Heart right ventricle (tissue), 16 donors: ENCODE measurements around the gene PAX4. TPM values are rescaled to one million over a fixed set of nuclear protein-coding genes. Genes with fewer than 3 reads are reported as not detected.
"Not testable (repeated sequence)": the region's sequence is repeated elsewhere in the genome, so short reads cannot be mapped to it uniquely, and the experiment has no call there.

Source experiments
- ATAC-seq, 8 donors: fragments of 200-7000 bp; cut with Tn5 transposase; one replicate each; pipeline ENCODE4 v1.9.1; 2020; ENCODE audit warnings: mild to moderate bottlenecking in 8 of 8, moderate library complexity in 8 of 8, moderate number of reproducible peaks in 1 of 8
- DNase-seq, 2 donors: peaks; one replicate each; pipeline ENCODE4 v3.0.0-alpha.2; 2020
- H3K27ac ChIP-seq, 10 donors: fragments of 200-600 bp; sonication (generic) in 2 of 10; one replicate each; pipeline versions ENCODE4 v1.5.0 to v1.8.0; 2020 to 2022; ENCODE audit warnings: mild to moderate bottlenecking in 3 of 10
- H3K27me3 ChIP-seq, 7 donors: fragments of 200-600 bp; one replicate each; pipeline ENCODE4 v1.8.0; 2021 to 2022; ENCODE audit warnings: mild to moderate bottlenecking in 2 of 7
- H3K36me3 ChIP-seq, 9 donors: fragments of 200-600 bp; sonication (generic) in 1 of 9; one replicate each; pipeline versions ENCODE4 v1.5.0 to v1.8.0; 2020 to 2022; ENCODE audit warnings: mild to moderate bottlenecking in 2 of 9
- H3K4me1 ChIP-seq, 9 donors: fragments of 200-600 bp; sonication (generic) in 1 of 9; one replicate each; pipeline versions ENCODE4 v1.5.0 to v1.8.0; 2020 to 2022; ENCODE audit warnings: mild to moderate bottlenecking in 4 of 9
- H3K4me3 ChIP-seq, 10 donors: fragments of 200-600 bp; sonication (generic) in 2 of 10; one replicate each; pipeline versions ENCODE4 v1.5.0 to v1.8.0; 2020 to 2022; ENCODE audit warnings: mild to moderate bottlenecking in 7 of 10, moderate library complexity in 2 of 10
- H3K9me3 ChIP-seq, 11 donors: fragments of 200-600 bp in 10 of 11; sonication (generic) in 2 of 11; one replicate each; pipeline versions ENCODE4 v1.5.0 to v1.8.0; 2013 to 2022; ENCODE audit warnings: mild to moderate bottlenecking in 2 of 11, control low read depth in 1 of 11, moderate library complexity in 1 of 11
- WGBS, 2 donors: extraction: QIAGEN DNeasy Blood & Tissue Kit; methylation state at CpG; one replicate each; pipeline ENCODE4 v1.1.7; 2013; ENCODE audit warnings: inconsistent platforms in 1 of 2; 5-methylcytosine and 5-hydroxymethylcytosine counted together
- intact Hi-C, 10 donors: fragments of 100-400 bp; cut with DNase I; formaldehyde crosslinking; loops; one replicate each; pipeline versions ENCODE4 v1.11.1 to v1.14.2; 2022
- polyA plus RNA-seq, 2 donors: library from polyadenylated mRNA; stranded (reverse); fragments of 200-250 nt; gene quantifications; one replicate each; pipeline ENCODE4 v1.2.3, GENCODE V29; 2013
- total RNA-seq, 10 donors: library from RNA; stranded (reverse); fragmentation: NEBNext Ultra II Directional in 3 of 10; extraction: Animal tissue kit (Norgen Biotek cat#: 25700) in 3 of 10; gene quantifications; one replicate each; pipeline versions ENCODE4 v1.2.1 to v1.2.4, GENCODE V29; 2021 to 2023
- TF ChIP-seq, protein P1 (sequence below), 9 donors: fragments of 200-600 bp; sonication (generic) in 2 of 9; IDR thresholded peaks; one replicate each; pipeline versions ENCODE4 v1.5.0 to v1.8.0; 2021 to 2022; ENCODE audit warnings: antibody characterized with exemption in 9 of 9, mild to moderate bottlenecking in 5 of 9, moderate library complexity in 1 of 9
- donor health status: Arrhythmogenic right ventricular cardiomyopathy.
- donor health status: ischemic (EF 13 %, LVEDD 7.1; RV severe dilation, severe dysfunction).
- donor health status: healthy with polysubstance abuse.
- donor health status: DM: no; HTN: yes; CAD: no.
- donor health status: DM: no; HTN: no; CAD: no.
- donor health status: ischemic (EF 25% LVEDD 6.9; RV normal size, moderate dysfunction).
- donor health status: ischemic (EF 25% LVEDD 5.7; RV mildly dilated, moderate dysfunction).
- donor health status: healthy.
- donor health status: DM: yes; HTN: yes; CAD: no.
- donor health status: Ischemic cardiomyopathy.
- donor health status: ischemic (EF 35%, LVEDD 5.7; RV mildly dilated, moderate dysfunction).
- donor health status: nonischemic (EF 11% LVEDD 7.7; RV severe dilation, severe dysfunction).
- donor health status: DM: yes; HTN: yes; CAD: no.
- donor health status: PGD.
- donor health status: ischemic (EF 29% LVEDD 5.4; RV normal size, mild dysfunction).
- donor health status: nonischemic (EF 23%, LVEDD 6.1; RV moderate dilation, normal function).

The PAX4 gene
- total and polyA plus RNA-seq, 12 donors, result not detected

DNA sequence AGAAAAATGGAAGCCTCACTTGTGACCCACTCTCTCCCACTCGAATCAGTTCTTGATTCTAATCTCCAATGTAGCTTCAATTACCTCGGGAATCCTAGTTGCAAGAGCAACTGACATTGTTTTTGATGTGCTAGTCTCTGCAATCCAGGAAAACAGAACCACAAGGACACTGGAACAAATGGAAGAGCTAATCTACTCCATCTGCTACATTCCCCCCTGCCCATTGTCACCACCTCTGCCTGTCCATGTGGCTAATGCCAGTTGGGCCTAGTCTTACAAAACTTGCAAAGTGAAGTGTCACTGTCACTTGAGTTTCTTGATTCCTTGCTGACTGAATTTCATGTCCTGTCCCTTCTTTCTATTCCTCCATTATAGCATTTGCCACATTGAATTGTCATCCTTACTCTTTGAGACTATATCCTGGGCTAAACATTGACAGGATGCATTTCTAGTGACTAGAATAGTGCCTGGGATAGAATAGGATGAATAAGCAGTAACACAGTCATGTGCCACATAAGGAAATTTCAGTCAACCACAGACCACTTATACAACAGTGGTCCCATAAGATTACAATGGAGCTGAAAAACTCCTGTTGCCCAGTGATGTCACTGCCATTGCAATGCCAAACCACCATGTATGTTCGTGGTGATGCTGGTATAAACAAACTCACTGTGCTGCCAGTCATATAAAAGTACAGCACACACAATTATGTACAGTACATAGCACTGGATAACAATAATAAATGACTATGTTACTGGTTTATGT, 46.0 kb downstream of the PAX4 start:
- ATAC-seq, result no peak
- intact Hi-C loops, result no loop called here
- Histone ChIP-seq H3K36me3 (peaks cover 0 to 4% (median 0%) of the 10 kb centered on the region in 9 donors), H3K4me3 (no peak overlapping the region), H3K9me3 (no peaks in the 10 kb centered on the region), H3K4me1 (no peaks in the 10 kb centered on the region), H3K27me3 (no peaks in the 10 kb centered on the region), H3K27ac (no peak overlapping the region)
- TF ChIP-seq, protein P1, sequence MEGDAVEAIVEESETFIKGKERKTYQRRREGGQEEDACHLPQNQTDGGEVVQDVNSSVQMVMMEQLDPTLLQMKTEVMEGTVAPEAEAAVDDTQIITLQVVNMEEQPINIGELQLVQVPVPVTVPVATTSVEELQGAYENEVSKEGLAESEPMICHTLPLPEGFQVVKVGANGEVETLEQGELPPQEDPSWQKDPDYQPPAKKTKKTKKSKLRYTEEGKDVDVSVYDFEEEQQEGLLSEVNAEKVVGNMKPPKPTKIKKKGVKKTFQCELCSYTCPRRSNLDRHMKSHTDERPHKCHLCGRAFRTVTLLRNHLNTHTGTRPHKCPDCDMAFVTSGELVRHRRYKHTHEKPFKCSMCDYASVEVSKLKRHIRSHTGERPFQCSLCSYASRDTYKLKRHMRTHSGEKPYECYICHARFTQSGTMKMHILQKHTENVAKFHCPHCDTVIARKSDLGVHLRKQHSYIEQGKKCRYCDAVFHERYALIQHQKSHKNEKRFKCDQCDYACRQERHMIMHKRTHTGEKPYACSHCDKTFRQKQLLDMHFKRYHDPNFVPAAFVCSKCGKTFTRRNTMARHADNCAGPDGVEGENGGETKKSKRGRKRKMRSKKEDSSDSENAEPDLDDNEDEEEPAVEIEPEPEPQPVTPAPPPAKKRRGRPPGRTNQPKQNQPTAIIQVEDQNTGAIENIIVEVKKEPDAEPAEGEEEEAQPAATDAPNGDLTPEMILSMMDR (IDR thresholded peaks at IDR 0.05), result no peak
- 74 to 82% methylated on average over 3 of the region's 3 CpGs for whole genome bisulfite sequencing, 2 donors
- no peak for DNase-seq

DNA sequence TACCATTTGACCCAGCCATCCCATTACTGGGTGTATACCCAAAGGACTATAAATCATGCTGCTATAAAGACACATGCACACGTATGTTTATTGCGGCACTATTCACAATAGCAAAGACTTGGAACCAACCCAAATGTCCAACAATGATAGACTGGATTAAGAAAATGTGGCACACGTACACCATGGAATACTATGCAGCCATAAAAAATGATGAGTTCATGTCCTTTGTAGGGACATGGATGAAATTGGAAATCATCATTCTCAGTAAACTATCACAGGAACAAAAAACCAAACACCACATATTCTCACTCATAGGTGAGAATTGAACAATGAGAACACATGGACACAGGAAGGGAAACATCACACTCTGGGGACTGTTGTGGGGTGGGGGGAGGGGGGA, 49.9 kb downstream of the PAX4 start:
- intact Hi-C loops, result loop anchor here in 1 of 10 donors (10.0 kb wide), 1 partner anchor 63 kb away; no protein-coding TSS in a partner anchor

DNA sequence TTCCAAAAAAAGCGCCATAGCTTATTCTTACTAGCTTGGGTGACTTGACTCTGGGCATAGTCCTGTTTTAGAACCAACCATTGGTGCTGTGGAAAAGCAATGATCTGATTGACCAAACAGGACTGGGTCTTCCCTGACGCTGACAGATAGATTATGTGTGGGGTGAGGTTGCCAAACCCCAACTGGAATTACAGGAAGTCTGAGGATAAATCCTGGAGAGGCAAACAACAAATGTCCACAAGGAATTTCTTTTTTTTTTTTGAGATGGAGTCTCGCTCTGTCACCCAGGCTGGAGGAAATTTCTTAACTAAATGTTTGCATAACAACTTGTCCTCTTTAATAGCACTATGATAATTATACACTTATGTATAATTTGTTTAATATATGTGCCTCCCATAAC, 51.7 kb downstream of the PAX4 start:
- H3K27ac ChIP-seq, result no peak overlapping the region
- DNase-seq, result no peak
- peaks cover 0 to 10% (median 0%) of the 10 kb centered on the region in 11 donors for H3K9me3 ChIP-seq
- H3K36me3 ChIP-seq, result no peaks in the 10 kb centered on the region
- no peaks in the 10 kb centered on the region for H3K4me1 ChIP-seq
- TF ChIP-seq, protein P1 (IDR thresholded peaks at IDR 0.05), result no peak
- H3K27me3 ChIP-seq, result no peaks in the 10 kb centered on the region
- 73 to 77% methylated on average over 3 of the region's 3 CpGs for WGBS, 2 donors
- ATAC-seq, result no peak
- H3K4me3 ChIP-seq, result no peak overlapping the region
- intact Hi-C loops, result loop anchor here in 1 of 10 donors (10.0 kb wide), 1 partner anchor 61 kb away; no protein-coding TSS in a partner anchor

More for the DNA sequence above, 49.9 kb downstream of the PAX4 start:
- no CpG with 5 or more reads among the region's 3 CpGs for WGBS, 2 donors
- H3K9me3 ChIP-seq, H3K4me3 ChIP-seq, H3K27me3 ChIP-seq, H3K27ac ChIP-seq, DNase-seq, ATAC-seq, H3K36me3 ChIP-seq, H3K4me1 ChIP-seq: not testable (repeated sequence)

Other genes with a start within 250 kb of the PAX4 start
- 10 to 100 TPM; 17.5 to 35.8 (median 25.4) TPM for gene ZNF800, start 225.4 kb downstream of the PAX4 start, total RNA-seq
- 1 to 10 TPM; 3.4 to 7.0 TPM for gene ZNF800, start 225.4 kb downstream of the PAX4 start, polyA plus RNA-seq
- 1 to 10 TPM; 5.7 to 8.9 (median 7.1) TPM for gene GCC1, start 32.5 kb downstream of the PAX4 start, total RNA-seq
- 1 to 10 TPM; 1.8 to 5.3 TPM for gene GCC1, start 32.5 kb downstream of the PAX4 start, polyA plus RNA-seq
- gene ARF5, start 29.7 kb downstream of the PAX4 start, total RNA-seq, result 100 to 1,000 TPM in 2 of 10 donors, 10 to 100 TPM in 8; 84.8 to 107 (median 90.9) TPM
- gene ARF5, start 29.7 kb downstream of the PAX4 start, polyA plus RNA-seq, result 100 to 1,000 TPM; 132 to 185 TPM
- under 1 TPM in 2 of 10 donors, not detected in 8; 0.71 to 0.79 TPM for gene FSCN3, start 24.4 kb downstream of the PAX4 start, total RNA-seq
- gene FSCN3, start 24.4 kb downstream of the PAX4 start, polyA plus RNA-seq, result under 1 TPM; 0.13 to 0.88 TPM
- gene SND1, start 34.1 kb upstream of the PAX4 start, total RNA-seq, result 100 to 1,000 TPM in 1 of 10 donors, 10 to 100 TPM in 9; 66.8 to 104 (median 80.8) TPM
- 100 to 1,000 TPM in 1 of 2 donors, 10 to 100 TPM in 1; 39.9 to 107 TPM for gene SND1, start 34.1 kb upstream of the PAX4 start, polyA plus RNA-seq